ENCODE measurements around the gene SLC35D1. TPM values are rescaled to one million over a fixed set of nuclear protein-coding genes. Genes with fewer than 3 reads are reported as not detected.

SLC35D1 gene
- total and polyA plus RNA-seq, 9 of the 15 experiments (the other 6 are each of a cell fraction or from before 2014, with no cell fraction given) = 2.3 to 10.4 (median 6.4) TPM

GRCh38 chr1:67041841-67042503 lies 12.0 kb downstream of the SLC35D1 start:
- Histone ChIP-seq H3K79me2 (ENCODE audit: control insufficient read depth, insufficient read depth, low read length) (no peaks in the 10 kb centered on the region), H3K9me3 (replicated peaks; ENCODE audit: control insufficient read depth, insufficient read depth, low read depth, low read length) (no peaks in the 10 kb centered on the region), H2AFZ (ENCODE audit: low read depth, low read length) (no peak overlapping the region), H3K4me2 (ENCODE audit: insufficient read depth, low read length) (no peak overlapping the region), H3K27me3 (ENCODE audit: control insufficient read depth in 2 of 2, insufficient read depth in 2 of 2, low read length in 2 of 2) (no peaks in the 10 kb centered on the region), H3K36me3 (ENCODE audit: control insufficient read depth, insufficient read depth, low read length) (peaks cover 85% of the 10 kb centered on the region), H3K27ac (ENCODE audit: extremely low read depth, low read depth, low read length) (no peak overlapping the region), H3K9ac (ENCODE audit: insufficient read depth in 1 of 2, low read depth in 2 of 2, low read length in 2 of 2) (no peak overlapping the region), H4K20me1 (replicated peaks; ENCODE audit: control insufficient read depth, insufficient read depth, low read length) (no peaks in the 10 kb centered on the region), H3K4me1 (replicated peaks in 1 of 2; ENCODE audit: control insufficient read depth in 2 of 2, insufficient read depth in 2 of 2, low read length in 2 of 2) (no peaks in the 10 kb centered on the region), H3K9me1 (ENCODE audit: control insufficient read depth, insufficient read depth, low read length) (no peaks in the 10 kb centered on the region), H3K4me3 (no peak overlapping the region)
- DNase-seq (ENCODE audit: extremely low read depth in 1 of 4, low spot score in 3 of 4) (no peak), FAIRE-seq (no peak), ATAC-seq (no peak)
- TF ChIP-seq TEAD4 (IDR thresholded peaks at IDR 0.05; ENCODE audit: low read length) (no peak), TEAD4 (CRISPR knock-in tag; IDR thresholded peaks at IDR 0.05; ENCODE audit: borderline replicate concordance) (no peak), ZNF699 (CRISPR knock-in tag; IDR thresholded peaks at IDR 0.05; ENCODE audit: insufficient replicate concordance) (no peak), CXXC5 (CRISPR knock-in tag; IDR thresholded peaks at IDR 0.05) (no peak)
- TF ChIP-seq, protein P1, sequence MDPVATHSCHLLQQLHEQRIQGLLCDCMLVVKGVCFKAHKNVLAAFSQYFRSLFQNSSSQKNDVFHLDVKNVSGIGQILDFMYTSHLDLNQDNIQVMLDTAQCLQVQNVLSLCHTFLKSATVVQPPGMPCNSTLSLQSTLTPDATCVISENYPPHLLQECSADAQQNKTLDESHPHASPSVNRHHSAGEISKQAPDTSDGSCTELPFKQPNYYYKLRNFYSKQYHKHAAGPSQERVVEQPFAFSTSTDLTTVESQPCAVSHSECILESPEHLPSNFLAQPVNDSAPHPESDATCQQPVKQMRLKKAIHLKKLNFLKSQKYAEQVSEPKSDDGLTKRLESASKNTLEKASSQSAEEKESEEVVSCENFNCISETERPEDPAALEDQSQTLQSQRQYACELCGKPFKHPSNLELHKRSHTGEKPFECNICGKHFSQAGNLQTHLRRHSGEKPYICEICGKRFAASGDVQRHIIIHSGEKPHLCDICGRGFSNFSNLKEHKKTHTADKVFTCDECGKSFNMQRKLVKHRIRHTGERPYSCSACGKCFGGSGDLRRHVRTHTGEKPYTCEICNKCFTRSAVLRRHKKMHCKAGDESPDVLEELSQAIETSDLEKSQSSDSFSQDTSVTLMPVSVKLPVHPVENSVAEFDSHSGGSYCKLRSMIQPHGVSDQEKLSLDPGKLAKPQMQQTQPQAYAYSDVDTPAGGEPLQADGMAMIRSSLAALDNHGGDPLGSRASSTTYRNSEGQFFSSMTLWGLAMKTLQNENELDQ (CRISPR knock-in tag; IDR thresholded peaks at IDR 0.05; ENCODE audit: borderline replicate concordance) = no peak
- 94% methylated on average over 5 of the region's 5 CpGs for WGBS (ENCODE audit: insufficient coverage, low coverage, missing lambda C conversion rate)
- intact Hi-C loops (cut with micrococcal nuclease) = no loop called here
- POLR2A ChIA-PET = no interaction called here
- CTCF ChIA-PET (ENCODE audit: low intra/inter-chr PET ratio) = no interaction called here
- no TSS peak for BruUV-seq (replicated peaks)
- in situ Hi-C loops (cut with MboI) = no loop called here
